Heart left ventricle (tissue), 13 donors: ENCODE results near the gene B3GLCT.

Experiments used
- POLR2A ChIP-seq, 2 donors: fragments of 450-650 bp; IDR thresholded peaks; one replicate each; pipeline ENCODE4 v1.6.1; 2017; ENCODE audit warnings: antibody characterized with exemption in 2 of 2, mild to moderate bottlenecking in 2 of 2, moderate library complexity in 2 of 2
- TF ChIP-seq, protein P1 (sequence below), 12 donors: fragments of 200-600 bp; sonication (generic) in 4 of 12; IDR thresholded peaks; one replicate each; pipeline versions ENCODE4 v1.5.0 to v1.8.0; 2018 to 2022; ENCODE audit warnings: antibody characterized with exemption in 12 of 12, mild to moderate bottlenecking in 5 of 12
- donor health status: ischemic (EF 13 %, LVEDD 7.1; RV severe dilation, severe dysfunction).
- donor health status: DM: no; HTN: yes; CAD: no.
- donor health status: DM: no; HTN: no; CAD: no.
- donor health status: ischemic (EF 25% LVEDD 6.9; RV normal size, moderate dysfunction).
- donor health status: ischemic (EF 25% LVEDD 5.7; RV mildly dilated, moderate dysfunction).
- donor health status: ischemic (EF 35%, LVEDD 5.7; RV mildly dilated, moderate dysfunction).
- donor health status: nonischemic (EF 11% LVEDD 7.7; RV severe dilation, severe dysfunction).
- donor health status: DM: yes; HTN: yes; CAD: no.
- donor health status: PGD.
- donor health status: ischemic (EF 29% LVEDD 5.4; RV normal size, mild dysfunction).
- donor health status: nonischemic (EF 23%, LVEDD 6.1; RV moderate dilation, normal function).

DNA sequence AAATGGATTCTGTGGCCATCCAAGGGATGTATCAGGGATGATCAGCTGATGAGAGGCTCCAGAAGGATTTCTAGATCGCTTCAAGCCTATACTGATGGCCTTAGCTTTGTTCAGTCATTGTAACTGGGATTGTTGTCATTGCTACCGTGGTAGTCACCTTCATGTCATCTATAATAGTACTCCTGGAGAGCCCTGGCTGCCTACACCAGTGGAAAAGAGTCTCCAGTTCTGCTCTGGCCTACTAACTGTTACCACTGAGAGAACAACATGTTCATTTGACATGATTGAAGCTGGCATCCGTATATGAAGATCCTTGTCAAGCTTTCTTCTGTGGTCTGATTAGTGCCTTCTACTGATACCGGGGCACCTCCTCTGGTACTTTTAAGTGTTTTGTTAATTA lies 131.3 kb downstream of the B3GLCT start:
- TF ChIP-seq, protein P1, sequence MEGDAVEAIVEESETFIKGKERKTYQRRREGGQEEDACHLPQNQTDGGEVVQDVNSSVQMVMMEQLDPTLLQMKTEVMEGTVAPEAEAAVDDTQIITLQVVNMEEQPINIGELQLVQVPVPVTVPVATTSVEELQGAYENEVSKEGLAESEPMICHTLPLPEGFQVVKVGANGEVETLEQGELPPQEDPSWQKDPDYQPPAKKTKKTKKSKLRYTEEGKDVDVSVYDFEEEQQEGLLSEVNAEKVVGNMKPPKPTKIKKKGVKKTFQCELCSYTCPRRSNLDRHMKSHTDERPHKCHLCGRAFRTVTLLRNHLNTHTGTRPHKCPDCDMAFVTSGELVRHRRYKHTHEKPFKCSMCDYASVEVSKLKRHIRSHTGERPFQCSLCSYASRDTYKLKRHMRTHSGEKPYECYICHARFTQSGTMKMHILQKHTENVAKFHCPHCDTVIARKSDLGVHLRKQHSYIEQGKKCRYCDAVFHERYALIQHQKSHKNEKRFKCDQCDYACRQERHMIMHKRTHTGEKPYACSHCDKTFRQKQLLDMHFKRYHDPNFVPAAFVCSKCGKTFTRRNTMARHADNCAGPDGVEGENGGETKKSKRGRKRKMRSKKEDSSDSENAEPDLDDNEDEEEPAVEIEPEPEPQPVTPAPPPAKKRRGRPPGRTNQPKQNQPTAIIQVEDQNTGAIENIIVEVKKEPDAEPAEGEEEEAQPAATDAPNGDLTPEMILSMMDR (IDR thresholded peaks at IDR 0.05), result no peak
- TF ChIP-seq POLR2A (IDR thresholded peaks at IDR 0.05), result no peak
